Measurements from ENCODE around the gene DCUN1D1.

Gene DCUN1D1

DNA sequence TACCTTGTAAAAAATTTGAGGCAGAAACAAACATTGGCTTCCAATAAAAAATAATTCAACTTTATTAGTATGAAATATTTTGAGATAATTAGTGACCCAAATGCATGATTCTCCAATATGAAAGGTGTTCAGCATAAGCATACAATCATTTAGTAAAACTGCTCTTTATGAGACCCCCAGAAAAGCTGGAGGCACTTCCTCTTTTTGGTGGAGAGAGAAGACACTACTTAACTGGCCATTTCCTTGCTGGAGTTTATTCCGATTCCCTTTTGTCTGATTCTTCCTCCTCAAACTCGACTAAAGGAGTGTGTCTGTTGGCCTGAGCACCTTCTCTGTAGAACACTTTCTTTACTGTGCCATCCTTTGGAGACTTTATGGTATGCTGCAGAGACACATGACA, 34.8 kb upstream of the DCUN1D1 start:
- no peaks in the 10 kb centered on the region for H3K27me3 Mint-ChIP-seq (ENCODE audit: low read depth)
- no peaks in the 10 kb centered on the region for H3K9me3 Mint-ChIP-seq
- H3K27ac Mint-ChIP-seq, result no peak overlapping the region
- TF ChIP-seq, protein P1, sequence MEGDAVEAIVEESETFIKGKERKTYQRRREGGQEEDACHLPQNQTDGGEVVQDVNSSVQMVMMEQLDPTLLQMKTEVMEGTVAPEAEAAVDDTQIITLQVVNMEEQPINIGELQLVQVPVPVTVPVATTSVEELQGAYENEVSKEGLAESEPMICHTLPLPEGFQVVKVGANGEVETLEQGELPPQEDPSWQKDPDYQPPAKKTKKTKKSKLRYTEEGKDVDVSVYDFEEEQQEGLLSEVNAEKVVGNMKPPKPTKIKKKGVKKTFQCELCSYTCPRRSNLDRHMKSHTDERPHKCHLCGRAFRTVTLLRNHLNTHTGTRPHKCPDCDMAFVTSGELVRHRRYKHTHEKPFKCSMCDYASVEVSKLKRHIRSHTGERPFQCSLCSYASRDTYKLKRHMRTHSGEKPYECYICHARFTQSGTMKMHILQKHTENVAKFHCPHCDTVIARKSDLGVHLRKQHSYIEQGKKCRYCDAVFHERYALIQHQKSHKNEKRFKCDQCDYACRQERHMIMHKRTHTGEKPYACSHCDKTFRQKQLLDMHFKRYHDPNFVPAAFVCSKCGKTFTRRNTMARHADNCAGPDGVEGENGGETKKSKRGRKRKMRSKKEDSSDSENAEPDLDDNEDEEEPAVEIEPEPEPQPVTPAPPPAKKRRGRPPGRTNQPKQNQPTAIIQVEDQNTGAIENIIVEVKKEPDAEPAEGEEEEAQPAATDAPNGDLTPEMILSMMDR (IDR thresholded peaks at IDR 0.05; ENCODE audit: unreplicated experiment in 3 of 3), result no peak
- no peaks in the 10 kb centered on the region for H3K4me1 Mint-ChIP-seq
- peaks cover 42% of the 10 kb centered on the region for H3K36me3 Mint-ChIP-seq (ENCODE audit: low read depth)
- H3K4me3 Mint-ChIP-seq, result no peak overlapping the region

DNA sequence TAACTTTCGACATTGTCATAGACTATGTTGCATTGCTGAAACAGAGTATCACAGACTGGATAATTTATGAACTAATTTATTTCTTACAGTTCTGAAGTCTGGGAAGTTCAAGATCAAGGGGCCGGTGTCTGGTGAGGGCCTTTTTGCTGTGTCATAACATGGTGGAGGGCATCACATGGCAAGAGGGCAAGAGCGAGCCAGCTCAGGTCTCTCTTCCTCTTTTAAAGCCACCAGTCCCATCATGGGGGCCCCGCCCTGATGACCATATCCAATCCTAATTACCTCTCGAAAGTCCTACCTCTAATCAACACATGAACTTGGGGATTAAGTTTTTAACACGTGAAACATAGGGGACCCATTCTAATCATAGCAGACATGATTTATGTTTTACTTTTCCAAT, 33.5 kb upstream of the DCUN1D1 start:
- H3K4me1 Mint-ChIP-seq, result no peaks in the 10 kb centered on the region
- H3K27ac Mint-ChIP-seq, result no peak overlapping the region
- H3K36me3 Mint-ChIP-seq (ENCODE audit: low read depth), result peaks cover 29% of the 10 kb centered on the region
- no peaks in the 10 kb centered on the region for H3K27me3 Mint-ChIP-seq (ENCODE audit: low read depth)
- TF ChIP-seq, protein P1 (IDR thresholded peaks at IDR 0.05; ENCODE audit: unreplicated experiment in 3 of 3), result no peak
- H3K4me3 Mint-ChIP-seq, result no peak overlapping the region
- H3K9me3 Mint-ChIP-seq, result no peaks in the 10 kb centered on the region

DNA sequence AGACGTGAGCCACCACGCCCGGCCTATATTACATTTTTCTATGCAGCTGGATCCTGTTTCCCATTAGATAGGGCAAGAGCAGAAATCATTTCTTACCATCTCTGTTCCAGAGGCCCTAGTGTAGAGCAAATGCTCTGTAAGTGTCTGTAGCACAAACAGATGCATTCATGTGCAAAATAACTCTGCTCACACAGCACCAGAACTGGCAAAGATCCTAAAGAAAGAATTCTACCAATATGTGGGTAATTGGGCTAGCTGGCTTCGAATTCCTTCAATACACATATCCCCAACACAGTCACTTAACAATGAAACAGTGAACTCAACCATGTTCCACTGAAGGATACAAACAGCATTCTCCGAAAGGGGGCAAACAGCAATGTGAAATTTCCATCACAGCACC, 32.7 kb upstream of the DCUN1D1 start:
- Mint-ChIP-seq H3K9me3 (no peaks in the 10 kb centered on the region), H3K4me1 (no peaks in the 10 kb centered on the region), H3K4me3 (no peak overlapping the region), H3K27ac (no peak overlapping the region), H3K27me3 (ENCODE audit: low read depth) (no peaks in the 10 kb centered on the region), H3K36me3 (ENCODE audit: low read depth) (peaks cover 23% of the 10 kb centered on the region)
- TF ChIP-seq, protein P1 (IDR thresholded peaks at IDR 0.05; ENCODE audit: unreplicated experiment in 3 of 3), result no peak

DNA sequence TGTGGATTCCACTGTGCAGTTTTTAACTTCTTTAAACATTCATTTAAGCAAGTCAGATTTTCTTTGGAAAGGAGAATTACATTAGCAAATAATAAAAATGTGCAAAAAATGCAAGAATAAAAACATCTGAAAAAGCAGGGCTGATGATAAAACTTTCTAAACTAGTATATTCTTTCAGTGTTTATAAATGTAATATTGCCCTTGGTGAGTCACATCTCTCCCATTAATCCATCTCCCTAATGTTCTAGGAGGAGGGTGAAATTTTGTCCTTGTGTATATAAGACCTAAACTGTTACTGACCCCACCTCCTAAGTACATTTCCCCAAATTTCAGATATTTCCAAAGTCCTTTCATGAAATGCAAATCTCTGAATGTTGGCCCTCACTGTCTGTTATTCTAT, 28.5 kb upstream of the DCUN1D1 start:
- TF ChIP-seq, protein P1 (IDR thresholded peaks at IDR 0.05; ENCODE audit: unreplicated experiment in 3 of 3), result no peak
- H3K27me3 Mint-ChIP-seq (ENCODE audit: low read depth), result no peaks in the 10 kb centered on the region
- no peak overlapping the region for H3K4me3 Mint-ChIP-seq
- no peaks in the 10 kb centered on the region for H3K4me1 Mint-ChIP-seq
- H3K27ac Mint-ChIP-seq, result no peak overlapping the region
- no peaks in the 10 kb centered on the region for H3K9me3 Mint-ChIP-seq
- H3K36me3 Mint-ChIP-seq (ENCODE audit: low read depth), result peaks cover 11% of the 10 kb centered on the region

DNA sequence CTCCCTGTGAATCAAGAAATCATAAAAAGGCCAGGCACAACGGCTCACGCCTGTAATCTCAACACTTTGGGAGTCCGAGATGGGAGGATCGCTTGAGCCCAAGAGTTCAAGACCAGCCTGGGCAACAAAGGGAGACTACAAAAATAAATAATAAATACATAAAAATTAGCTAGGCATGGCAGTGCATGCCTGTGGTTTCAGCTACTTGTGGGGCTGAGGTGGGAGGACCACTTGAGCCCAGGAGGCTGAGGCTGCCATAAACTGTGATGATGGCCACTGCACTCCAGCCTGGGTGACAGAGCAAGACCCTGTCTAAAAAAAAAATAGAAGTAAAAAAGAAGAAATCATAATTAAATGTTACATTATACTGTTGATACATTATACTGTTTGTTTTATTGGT, 28.0 kb upstream of the DCUN1D1 start:
- Mint-ChIP-seq H3K27ac (no peak overlapping the region), H3K4me1 (no peaks in the 10 kb centered on the region), H3K27me3 (ENCODE audit: low read depth) (no peaks in the 10 kb centered on the region), H3K4me3 (no peak overlapping the region), H3K36me3 (ENCODE audit: low read depth) (peaks cover 11% of the 10 kb centered on the region), H3K9me3 (no peaks in the 10 kb centered on the region)
- TF ChIP-seq, protein P1 (IDR thresholded peaks at IDR 0.05; ENCODE audit: unreplicated experiment in 3 of 3), result no peak

DNA sequence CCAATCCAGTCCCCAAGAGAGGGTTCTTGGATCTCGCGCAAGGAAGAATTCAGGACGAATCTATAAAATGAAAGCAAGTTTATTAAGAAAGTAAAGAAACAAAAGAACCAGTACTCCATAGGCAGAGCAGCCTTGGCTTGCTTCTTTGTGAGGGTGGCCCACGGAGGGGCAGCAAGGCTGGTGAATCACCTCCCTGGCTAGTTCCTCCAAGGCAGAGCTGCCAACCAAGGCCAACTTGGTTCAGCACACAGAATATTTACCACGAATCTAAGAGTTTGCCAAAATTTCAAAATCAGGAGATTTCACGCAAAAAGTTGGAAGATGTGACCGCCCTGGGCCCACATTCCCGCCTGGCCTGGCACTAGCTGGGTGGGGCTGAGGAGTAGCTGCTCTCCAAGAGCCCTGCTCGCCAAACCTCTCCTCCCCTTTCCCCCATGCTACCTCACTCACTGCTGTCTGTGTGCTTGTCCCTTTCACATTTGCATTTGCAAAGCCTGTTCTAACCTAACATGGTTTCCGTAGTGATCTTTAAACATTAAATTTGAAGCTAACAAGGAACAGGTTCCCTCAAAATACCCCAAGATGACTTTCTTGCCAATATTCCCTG, 26.2 kb upstream of the DCUN1D1 start:
- TF ChIP-seq, protein P1 (IDR thresholded peaks at IDR 0.05; ENCODE audit: unreplicated experiment in 3 of 3), result no peak
- no peaks in the 10 kb centered on the region for H3K9me3 Mint-ChIP-seq
- H3K27ac Mint-ChIP-seq, result no peak overlapping the region
- no peaks in the 10 kb centered on the region for H3K4me1 Mint-ChIP-seq
- H3K36me3 Mint-ChIP-seq (ENCODE audit: low read depth), result peaks cover 7% of the 10 kb centered on the region
- no peak overlapping the region for H3K4me3 Mint-ChIP-seq
- no peaks in the 10 kb centered on the region for H3K27me3 Mint-ChIP-seq (ENCODE audit: low read depth)

All from nephron (organoid).